22Rv1 (cell line): ENCODE results near the gene PACRGL.

ENCODE experiments used
- ZFX ChIP-seq: fragments of 450-650 bp; IDR thresholded peaks from 2 replicates; pipeline ENCODE4 v1.6.1; 2017; ENCODE audit warnings: antibody characterized with exemption, borderline replicate concordance
- TF ChIP-seq, protein P1 (sequence below): fragments of 450-650 bp; IDR thresholded peaks from 2 replicates; pipeline ENCODE4 v1.5.1; 2017; ENCODE audit warnings: mild to moderate bottlenecking

DNA sequence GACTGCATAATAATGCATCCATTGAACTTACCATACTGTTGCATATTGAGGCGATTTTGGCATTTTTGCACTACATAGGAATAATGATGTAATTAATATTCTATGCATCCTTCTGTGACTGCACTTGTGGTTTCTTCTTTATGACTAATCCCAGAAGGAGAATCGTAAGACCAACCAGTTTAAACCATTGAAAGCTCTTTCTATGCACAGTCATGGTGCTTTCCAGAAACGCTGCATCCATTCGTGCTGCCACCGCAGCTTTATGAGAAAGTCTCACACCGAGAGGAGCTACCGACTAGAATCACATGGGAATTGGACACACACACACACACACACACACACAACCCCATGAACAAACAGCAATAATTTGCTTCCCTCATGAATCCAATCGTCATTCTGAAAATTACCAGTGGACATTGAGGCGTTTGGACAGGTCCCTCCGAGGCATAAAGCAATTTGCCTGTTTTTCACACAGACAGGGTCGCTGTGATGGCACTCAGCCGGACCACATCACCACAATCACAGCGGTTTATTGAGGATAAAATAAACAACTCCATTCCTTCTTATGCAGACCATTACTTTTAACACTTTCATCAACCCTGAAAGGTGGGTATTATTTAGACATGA, 64.2 kb downstream of the PACRGL start:
- TF ChIP-seq, protein P1, sequence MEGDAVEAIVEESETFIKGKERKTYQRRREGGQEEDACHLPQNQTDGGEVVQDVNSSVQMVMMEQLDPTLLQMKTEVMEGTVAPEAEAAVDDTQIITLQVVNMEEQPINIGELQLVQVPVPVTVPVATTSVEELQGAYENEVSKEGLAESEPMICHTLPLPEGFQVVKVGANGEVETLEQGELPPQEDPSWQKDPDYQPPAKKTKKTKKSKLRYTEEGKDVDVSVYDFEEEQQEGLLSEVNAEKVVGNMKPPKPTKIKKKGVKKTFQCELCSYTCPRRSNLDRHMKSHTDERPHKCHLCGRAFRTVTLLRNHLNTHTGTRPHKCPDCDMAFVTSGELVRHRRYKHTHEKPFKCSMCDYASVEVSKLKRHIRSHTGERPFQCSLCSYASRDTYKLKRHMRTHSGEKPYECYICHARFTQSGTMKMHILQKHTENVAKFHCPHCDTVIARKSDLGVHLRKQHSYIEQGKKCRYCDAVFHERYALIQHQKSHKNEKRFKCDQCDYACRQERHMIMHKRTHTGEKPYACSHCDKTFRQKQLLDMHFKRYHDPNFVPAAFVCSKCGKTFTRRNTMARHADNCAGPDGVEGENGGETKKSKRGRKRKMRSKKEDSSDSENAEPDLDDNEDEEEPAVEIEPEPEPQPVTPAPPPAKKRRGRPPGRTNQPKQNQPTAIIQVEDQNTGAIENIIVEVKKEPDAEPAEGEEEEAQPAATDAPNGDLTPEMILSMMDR = no peak
- no peak for TF ChIP-seq ZFX
